Right lobe of liver (tissue), 6 donors: ENCODE results near the gene BCKDHB. TPM values are rescaled to one million over a fixed set of nuclear protein-coding genes. Genes with fewer than 3 reads are reported as not detected.

Experiments
- ATAC-seq, 4 donors: fragments of 200-7000 bp; cut with Tn5 transposase; one replicate each; pipeline ENCODE4 v1.9.1; 2020; ENCODE audit warnings: mild to moderate bottlenecking in 4 of 4, moderate library complexity in 4 of 4
- DNase-seq, 3 donors: peaks; one replicate each; pipeline ENCODE4 v3.0.0-alpha.2; 2020
- H3K27ac ChIP-seq, 3 donors: fragments of 200-600 bp; one replicate each; pipeline ENCODE4 v1.8.0; 2022
- H3K27me3 ChIP-seq, 2 donors: fragments of 200-600 bp; one replicate each; pipeline ENCODE4 v1.8.0; 2022
- H3K36me3 ChIP-seq, 4 donors: fragments of 200-600 bp; sonication (generic) in 1 of 4; one replicate each; pipeline versions ENCODE4 v1.5.1 to v1.8.0; 2017 to 2022; ENCODE audit warnings: control low read depth in 1 of 4
- H3K4me1 ChIP-seq, 4 donors: fragments of 200-600 bp; sonication (generic) in 1 of 4; one replicate each; pipeline versions ENCODE4 v1.5.1 to v1.8.0; 2017 to 2022; ENCODE audit warnings: control low read depth in 1 of 4
- H3K4me3 ChIP-seq, 3 donors: fragments of 200-600 bp; one replicate each; pipeline ENCODE4 v1.8.0; 2022
- H3K9me3 ChIP-seq, 4 donors: fragments of 200-600 bp; sonication (generic) in 1 of 4; one replicate each; pipeline versions ENCODE4 v1.5.1 to v1.8.0; 2017 to 2022; ENCODE audit warnings: control low read depth in 1 of 4
- CTCF ChIP-seq, 4 donors: fragments of 200-600 bp in 3 of 4; fragments of 450-650 bp in 1 of 4; IDR thresholded peaks; one replicate each; pipeline versions ENCODE4 v1.5.1 to v1.8.0; 2016 to 2022; ENCODE audit warnings: antibody characterized with exemption in 4 of 4, mild to moderate bottlenecking in 2 of 4
- POLR2A ChIP-seq: fragments of 450-650 bp; IDR thresholded peaks from one replicate; pipeline ENCODE4 v1.6.1; 2017; ENCODE audit warnings: antibody characterized with exemption, mild to moderate bottlenecking
- WGBS: methylation state at CpG from one replicate; pipeline ENCODE4 v1.1.6; 2018; ENCODE audit warnings: low coverage, low lambda C conversion rate; ENCODE audit not compliant: insufficient coverage; ENCODE audit errors: missing lambda C conversion rate; 5-methylcytosine and 5-hydroxymethylcytosine counted together
- intact Hi-C, 2 donors: fragments of 100-400 bp; cut with DNase I; formaldehyde crosslinking; loops; one replicate each; pipeline versions ENCODE4 v1.11.2 to v1.14.1; 2022
- total RNA-seq, 6 experiments: library from RNA; depleted of rRNA in 2 of 6; stranded (reverse); fragments of >200 nt in 2 of 6; fragmentation: NEBNext Ultra II Directional in 3 of 6; extraction: Animal tissue kit (Norgen Biotek cat#: 25700) in 3 of 6; gene quantifications; one replicate each; pipeline versions ENCODE4 v1.1.0 to v1.2.4, GENCODE V29; 2016 to 2023
- donor health status: DM: no; HTN: yes; CAD: no.
- donor health status: DM: no; HTN: no; CAD: no.
- donor health status: DM: no; HTN: no; CAD: no.
- donor health status: DM: no; HTN: yes; CAD: no.
- donor health status: DM: no; HTN: yes; CAD: no.

The BCKDHB gene
- total RNA-seq, 6 experiments from 2014 or later: 22.1 to 57.2 (median 43.9) TPM

DNA sequence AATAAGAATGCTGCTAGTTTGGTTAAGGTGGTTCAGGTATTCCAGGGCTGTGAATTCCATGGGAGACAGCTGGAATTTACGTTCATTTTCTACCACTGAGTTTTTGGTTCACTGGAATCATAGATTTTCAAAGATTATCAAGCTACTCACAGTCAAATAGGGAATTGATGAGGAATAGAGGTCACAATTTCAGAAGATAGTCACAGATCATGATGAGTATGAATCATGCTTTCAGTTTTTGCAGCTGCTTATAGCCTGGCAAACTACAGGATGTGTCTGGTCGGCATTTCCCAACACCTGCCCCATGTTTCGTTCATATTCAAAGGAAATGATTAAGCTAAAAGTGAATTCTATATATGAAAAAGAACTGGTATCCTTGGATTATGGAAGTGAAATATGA, 58.7 kb downstream of the BCKDHB start:
- Histone ChIP-seq H3K4me3 (no peak overlapping the region), H3K36me3 (peaks cover 0 to 7% (median 3%) of the 10 kb centered on the region in 4 donors), H3K9me3 (no peaks in the 10 kb centered on the region), H3K4me1 (peaks cover 0 to 7% (median 0%) of the 10 kb centered on the region in 4 donors), H3K27ac (no peak overlapping the region), H3K27me3 (no peaks in the 10 kb centered on the region)
- no peak for ATAC-seq
- TF ChIP-seq POLR2A: no peak
- TF ChIP-seq CTCF (IDR thresholded peaks at IDR 0.05): no peak
- no peak for DNase-seq
- intact Hi-C loops: no loop called here
- 50% methylated on average over 3 of the region's 3 CpGs for WGBS

DNA sequence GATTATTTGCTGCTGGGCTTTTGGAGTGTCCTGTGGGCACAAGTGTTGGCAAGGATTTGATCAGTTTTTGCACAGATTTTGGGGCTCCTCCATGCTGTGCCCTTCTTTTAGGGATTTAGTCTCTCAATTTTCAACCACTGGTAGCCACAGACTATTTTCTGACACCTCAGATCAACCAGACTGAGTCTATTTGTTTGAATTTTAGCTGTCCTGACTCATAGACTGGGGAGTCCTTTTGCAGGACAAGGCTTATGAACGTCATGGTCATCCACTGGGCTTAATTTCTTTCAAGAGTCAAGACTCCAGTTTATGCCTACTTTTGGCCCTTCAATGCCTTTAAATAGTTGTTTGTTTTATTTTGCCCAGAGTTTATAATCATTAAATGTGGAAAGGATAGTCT, 59.3 kb downstream of the BCKDHB start:
- Histone ChIP-seq H3K27ac (no peak overlapping the region), H3K36me3 (peaks cover 0 to 7% (median 3%) of the 10 kb centered on the region in 4 donors), H3K27me3 (no peaks in the 10 kb centered on the region), H3K4me3 (no peak overlapping the region), H3K9me3 (no peaks in the 10 kb centered on the region), H3K4me1 (peaks cover 0 to 7% (median 0%) of the 10 kb centered on the region in 4 donors)
- no peak for TF ChIP-seq CTCF (IDR thresholded peaks at IDR 0.05)
- TF ChIP-seq POLR2A: no peak
- no peak for DNase-seq
- WGBS: 89% methylated on average over 1 of the region's 1 CpG
- intact Hi-C loops: no loop called here
- ATAC-seq: no peak

GRCh38 chr6:80170433-80170832, 64.0 kb downstream of the BCKDHB start:
- H3K36me3 ChIP-seq: peaks cover 0 to 11% (median 3%) of the 10 kb centered on the region in 4 donors
- ATAC-seq (no peak), DNase-seq (no peak)
- intact Hi-C loops: no loop called here
- H3K9me3 ChIP-seq: no peaks in the 10 kb centered on the region
- no peak overlapping the region for H3K27ac ChIP-seq
- no peak overlapping the region for H3K4me3 ChIP-seq
- TF ChIP-seq POLR2A (no peak), CTCF (IDR thresholded peaks at IDR 0.05) (no peak)
- no peaks in the 10 kb centered on the region for H3K27me3 ChIP-seq
- no peaks in the 10 kb centered on the region for H3K4me1 ChIP-seq
- 84% methylated on average over 3 of the region's 3 CpGs for WGBS

- WGBS: 100% methylated on average over 1 of the region's 1 CpG
- Histone ChIP-seq H3K36me3 (peaks cover 0 to 4% (median 2%) of the 10 kb centered on the region in 4 donors), H3K4me3 (no peak overlapping the region), H3K27ac (no peak overlapping the region), H3K27me3 (no peaks in the 10 kb centered on the region), H3K9me3 (no peaks in the 10 kb centered on the region), H3K4me1 (no peaks in the 10 kb centered on the region)
- intact Hi-C loops: no loop called here
- DNase-seq (no peak), ATAC-seq (no peak)
- no peak for TF ChIP-seq CTCF (IDR thresholded peaks at IDR 0.05)
- no peak for TF ChIP-seq POLR2A
Measured at GRCh38 chr6:80173411-80173810, 66.9 kb downstream of the BCKDHB start.
